K562 (cell line): ENCODE results near the gene MED29. TPM values are rescaled to one million over a fixed set of nuclear protein-coding genes. Genes with fewer than 3 reads are reported as not detected.

Source experiments
- ARHGAP35 ChIP-seq: fragments of 450-650 bp; IDR thresholded peaks from 2 replicates; pipeline ENCODE4 v1.6.1; 2018; ENCODE audit not compliant: partially characterized antibody
- CBX1 ChIP-seq: sonication (generic); IDR thresholded peaks from 2 replicates; pipeline ENCODE4 v1.6.1; 2016; ENCODE audit warnings: antibody characterized with exemption, low read depth, mild to moderate bottlenecking
- CREB1 ChIP-seq, 2 experiments: sonication (generic) in 1 of 2; formaldehyde crosslinking in 1 of 2; IDR thresholded peaks; 2 replicates each; pipeline versions ENCODE4 v1.6.1 to v1.8.0; 2012 to 2022; ENCODE audit warnings: inconsistent platforms in 1 of 2, mild to moderate bottlenecking in 1 of 2, missing genetic modification reagents in 1 of 2, moderate library complexity in 1 of 2
- ETV1 ChIP-seq: fragments of 450-650 bp; conservative IDR thresholded peaks from 2 replicates; pipeline ENCODE4 v1.6.1; 2016; ENCODE audit warnings: missing genetic modification characterization, control low read depth, low read depth, missing compliant biosample characterization
- FOSL1 ChIP-seq: fragments of 200-800 bp; sonication (Bioruptor generic); conservative IDR thresholded peaks from 2 replicates; pipeline ENCODE4 v1.6.1; 2016; ENCODE audit warnings: missing genetic modification characterization, missing compliant biosample characterization
- FOXK2 ChIP-seq, 2 experiments: fragments of 450-650 bp; IDR thresholded peaks in 1 of 2; conservative IDR thresholded peaks in 1 of 2; 2 replicates each; pipeline ENCODE4 v1.6.1; 2016; ENCODE audit warnings: low read depth in 2 of 2, mild to moderate bottlenecking in 1 of 2
- GTF2B ChIP-seq: IDR thresholded peaks from 2 replicates; pipeline ENCODE4 v1.6.1; 2011; ENCODE audit not compliant: insufficient read length; ENCODE audit errors: extremely low read depth
- MEF2D ChIP-seq: conservative IDR thresholded peaks from 2 replicates; pipeline ENCODE4 v1.6.1; 2016; ENCODE audit warnings: low read depth, missing genetic modification characterization, missing compliant biosample characterization
- PCBP2 ChIP-seq: fragments of 200-400 bp; formaldehyde crosslinking; IDR thresholded peaks from 2 replicates; pipeline ENCODE4 v1.6.1; 2018; ENCODE audit warnings: low read length, low read depth, mild to moderate bottlenecking, moderate library complexity; ENCODE audit not compliant: poor library complexity, severe bottlenecking
- PPARD ChIP-seq: fragments of 250-450 bp; sonication (Bioruptor Pico); IDR thresholded peaks from 2 replicates; pipeline ENCODE4 v1.8.0; 2022; ENCODE audit warnings: inconsistent platforms, mild to moderate bottlenecking, moderate library complexity
- RNF219 ChIP-seq: fragments of 250-450 bp; sonication (Bioruptor Pico); IDR thresholded peaks from 2 replicates; pipeline ENCODE4 v1.5.0; 2022; ENCODE audit warnings: mild to moderate bottlenecking
- SIN3B ChIP-seq: fragments of 450-650 bp; IDR thresholded peaks from 2 replicates; pipeline ENCODE4 v1.6.1; 2017; ENCODE audit warnings: low read depth, mild to moderate bottlenecking, moderate library complexity
- SNIP1 ChIP-seq: fragments of 450-650 bp; IDR thresholded peaks from 2 replicates; pipeline ENCODE4 v1.7.1; 2017; ENCODE audit warnings: low read depth, mild to moderate bottlenecking
- SP1 ChIP-seq: sonication (generic); formaldehyde crosslinking; IDR thresholded peaks from 2 replicates; pipeline ENCODE4 v1.8.1; 2022; ENCODE audit warnings: mild to moderate bottlenecking, missing genetic modification reagents
- ZEB2 ChIP-seq: fragments of 450-650 bp; IDR thresholded peaks from 2 replicates; pipeline ENCODE4 v1.6.1; 2016
- ZKSCAN3 ChIP-seq: fragments of 250-450 bp; sonication (Bioruptor Pico); IDR thresholded peaks from 2 replicates; pipeline ENCODE4 v1.4.0; 2020
- ZNF133 ChIP-seq: fragments of 250-450 bp; sonication (Bioruptor Pico); IDR thresholded peaks from 2 replicates; pipeline ENCODE4 v1.4.0; 2020; ENCODE audit warnings: mild to moderate bottlenecking
- ZNF212 ChIP-seq: fragments of 450-650 bp; formaldehyde crosslinking; IDR thresholded peaks from 2 replicates; pipeline ENCODE4 v1.4.0; 2020; ENCODE audit warnings: mild to moderate bottlenecking
- ZNF282 ChIP-seq: sonication (generic); formaldehyde crosslinking; IDR thresholded peaks from 2 replicates; pipeline ENCODE4 v1.8.1; 2023; ENCODE audit warnings: missing genetic modification reagents
- polyA plus RNA-seq, 8 experiments: library from polyadenylated mRNA; depleted of rRNA in 4 of 8; stranded (reverse) in 5 of 8; unstranded in 3 of 8; fragments of >200 nt; fragmentation: Nextera tagmentation in 2 of 8; fragmentation: Illumina TruSeq in 1 of 8; extraction: Ambion mirVana in 2 of 8; extraction: Trizol in 1 of 8; gene quantifications; 2 replicates each; pipeline versions ENCODE4 v1.2.1 to v1.2.3, GENCODE V29; 2011 to 2014; ENCODE audit warnings: inconsistent platforms in 1 of 8, missing spikeins in 1 of 8
- total RNA-seq, 7 experiments: library from RNA; depleted of rRNA in 6 of 7; stranded (reverse); fragments of >200 nt in 6 of 7; fragmentation: Illumina TruSeq in 2 of 7; extraction: Trizol in 2 of 7; gene quantifications; 2 replicates each; pipeline versions ENCODE4 v1.2.1 to v1.2.3, GENCODE V29; 2011 to 2021; ENCODE audit warnings: low replicate concordance in 1 of 7
- TF ChIP-seq, protein P1 (sequence below): fragments of 200-800 bp; sonication (Bioruptor generic); IDR thresholded peaks from 2 replicates; pipeline ENCODE4 v1.6.1; 2017; ENCODE audit warnings: missing genetic modification characterization, missing compliant biosample characterization
- TF ChIP-seq, protein P2 (sequence below): sonication (generic); formaldehyde crosslinking; IDR thresholded peaks from 2 replicates; pipeline ENCODE4 v1.8.0; 2022; ENCODE audit warnings: missing genetic modification reagents, mild to moderate bottlenecking, borderline replicate concordance
- TF ChIP-seq, protein P3 (sequence below): fragments of 250-450 bp; sonication (Bioruptor Pico); IDR thresholded peaks from 2 replicates; pipeline ENCODE4 v1.8.0; 2022; ENCODE audit warnings: inconsistent platforms, mild to moderate bottlenecking, moderate library complexity, borderline replicate concordance

MED29 gene
- total and polyA plus RNA-seq, 9 of the 15 experiments (the other 6 are each of a cell fraction or from before 2014, with no cell fraction given), result 1.8 to 22.6 (median 12.4) TPM

- no peak for TF ChIP-seq SNIP1
- no peak for TF ChIP-seq ARHGAP35
- TF ChIP-seq CREB1 (IDR thresholded peaks at IDR 0.05), result peak; percentile 63
- peak; percentile 82; the same call in 1 of the 2 replicates for TF ChIP-seq CREB1 (CRISPR knock-in tag; IDR thresholded peaks at IDR 0.05)
- no peak for TF ChIP-seq MEF2D (tag)
- TF ChIP-seq ZNF133 (CRISPR knock-in tag), result no peak
- peak; percentile 20; the same call in 1 of the 2 replicates for TF ChIP-seq SIN3B
- TF ChIP-seq GTF2B, result no peak
- TF ChIP-seq FOXK2 (conservative IDR thresholded peaks at IDR 0.05 in 1 of 2, IDR thresholded peaks at IDR 0.05 in 1 of 2; ENCODE audit: low read depth in 2 of 2), result no peak; a peak in 1 of 4 replicates
- no peak for TF ChIP-seq ZNF282
- TF ChIP-seq, protein P1, sequence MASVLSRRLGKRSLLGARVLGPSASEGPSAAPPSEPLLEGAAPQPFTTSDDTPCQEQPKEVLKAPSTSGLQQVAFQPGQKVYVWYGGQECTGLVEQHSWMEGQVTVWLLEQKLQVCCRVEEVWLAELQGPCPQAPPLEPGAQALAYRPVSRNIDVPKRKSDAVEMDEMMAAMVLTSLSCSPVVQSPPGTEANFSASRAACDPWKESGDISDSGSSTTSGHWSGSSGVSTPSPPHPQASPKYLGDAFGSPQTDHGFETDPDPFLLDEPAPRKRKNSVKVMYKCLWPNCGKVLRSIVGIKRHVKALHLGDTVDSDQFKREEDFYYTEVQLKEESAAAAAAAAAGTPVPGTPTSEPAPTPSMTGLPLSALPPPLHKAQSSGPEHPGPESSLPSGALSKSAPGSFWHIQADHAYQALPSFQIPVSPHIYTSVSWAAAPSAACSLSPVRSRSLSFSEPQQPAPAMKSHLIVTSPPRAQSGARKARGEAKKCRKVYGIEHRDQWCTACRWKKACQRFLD, result peak; percentile 82; the same call in 1 of the 2 replicates
- peak; percentile 92 for TF ChIP-seq ETV1 (tag)
- no peak for TF ChIP-seq PPARD (CRISPR knock-in tag)
- TF ChIP-seq, protein P2, sequence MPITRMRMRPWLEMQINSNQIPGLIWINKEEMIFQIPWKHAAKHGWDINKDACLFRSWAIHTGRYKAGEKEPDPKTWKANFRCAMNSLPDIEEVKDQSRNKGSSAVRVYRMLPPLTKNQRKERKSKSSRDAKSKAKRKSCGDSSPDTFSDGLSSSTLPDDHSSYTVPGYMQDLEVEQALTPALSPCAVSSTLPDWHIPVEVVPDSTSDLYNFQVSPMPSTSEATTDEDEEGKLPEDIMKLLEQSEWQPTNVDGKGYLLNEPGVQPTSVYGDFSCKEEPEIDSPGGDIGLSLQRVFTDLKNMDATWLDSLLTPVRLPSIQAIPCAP (CRISPR knock-in tag), result no peak
- TF ChIP-seq ZNF212, result no peak
- peak; percentile 99 for TF ChIP-seq ZEB2
- no peak for TF ChIP-seq RNF219 (CRISPR knock-in tag)
- 0 out of 2 replicates have a peak, but pooled peaks have one; percentile 34 for TF ChIP-seq CBX1
- peak; percentile 38; the same call in 1 of the 2 replicates for TF ChIP-seq FOSL1 (tag)
- peak; percentile 57 for TF ChIP-seq SP1 (CRISPR knock-in tag)
- no peak for TF ChIP-seq PCBP2
- no peak for TF ChIP-seq ZKSCAN3
- TF ChIP-seq, protein P3, sequence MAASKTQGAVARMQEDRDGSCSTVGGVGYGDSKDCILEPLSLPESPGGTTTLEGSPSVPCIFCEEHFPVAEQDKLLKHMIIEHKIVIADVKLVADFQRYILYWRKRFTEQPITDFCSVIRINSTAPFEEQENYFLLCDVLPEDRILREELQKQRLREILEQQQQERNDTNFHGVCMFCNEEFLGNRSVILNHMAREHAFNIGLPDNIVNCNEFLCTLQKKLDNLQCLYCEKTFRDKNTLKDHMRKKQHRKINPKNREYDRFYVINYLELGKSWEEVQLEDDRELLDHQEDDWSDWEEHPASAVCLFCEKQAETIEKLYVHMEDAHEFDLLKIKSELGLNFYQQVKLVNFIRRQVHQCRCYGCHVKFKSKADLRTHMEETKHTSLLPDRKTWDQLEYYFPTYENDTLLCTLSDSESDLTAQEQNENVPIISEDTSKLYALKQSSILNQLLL, result no peak
Observed at GRCh38 chr19:39409208-39410016, 18.2 kb downstream of the MED29 start (continued).
